ENCODE results near the gene BAIAP2L1. TPM values are rescaled to one million over a fixed set of nuclear protein-coding genes. Genes with fewer than 3 reads are reported as not detected.

Gene BAIAP2L1
- total RNA-seq, 1 donor from 2014 or later: 21.6 TPM

DNA sequence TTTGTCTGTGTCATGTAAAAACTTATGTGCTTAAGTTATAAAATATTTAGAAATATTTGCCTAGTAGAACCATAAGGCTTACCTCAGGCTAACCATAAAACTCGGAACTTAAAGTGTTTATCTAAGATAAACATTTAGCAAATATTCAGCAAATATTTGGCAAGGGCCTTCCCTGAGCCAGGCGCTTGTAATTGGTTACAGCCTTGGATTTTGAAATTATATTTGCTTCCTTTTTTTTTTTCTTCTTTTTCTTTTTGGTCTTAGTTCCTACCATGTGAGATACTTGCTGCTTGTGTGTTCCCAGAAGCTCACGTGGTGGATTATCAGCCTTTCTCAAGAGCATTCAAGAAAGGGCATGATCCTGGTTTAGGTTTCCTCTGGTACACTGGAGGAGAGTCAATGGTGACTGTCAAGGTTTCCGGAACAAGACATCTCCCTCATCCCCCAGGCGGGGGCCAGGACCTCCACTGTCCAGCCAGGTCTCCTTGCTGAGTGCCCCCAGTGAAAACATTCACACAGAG lies 124.6 kb downstream of the BAIAP2L1 start:
- TF ChIP-seq, protein P1, sequence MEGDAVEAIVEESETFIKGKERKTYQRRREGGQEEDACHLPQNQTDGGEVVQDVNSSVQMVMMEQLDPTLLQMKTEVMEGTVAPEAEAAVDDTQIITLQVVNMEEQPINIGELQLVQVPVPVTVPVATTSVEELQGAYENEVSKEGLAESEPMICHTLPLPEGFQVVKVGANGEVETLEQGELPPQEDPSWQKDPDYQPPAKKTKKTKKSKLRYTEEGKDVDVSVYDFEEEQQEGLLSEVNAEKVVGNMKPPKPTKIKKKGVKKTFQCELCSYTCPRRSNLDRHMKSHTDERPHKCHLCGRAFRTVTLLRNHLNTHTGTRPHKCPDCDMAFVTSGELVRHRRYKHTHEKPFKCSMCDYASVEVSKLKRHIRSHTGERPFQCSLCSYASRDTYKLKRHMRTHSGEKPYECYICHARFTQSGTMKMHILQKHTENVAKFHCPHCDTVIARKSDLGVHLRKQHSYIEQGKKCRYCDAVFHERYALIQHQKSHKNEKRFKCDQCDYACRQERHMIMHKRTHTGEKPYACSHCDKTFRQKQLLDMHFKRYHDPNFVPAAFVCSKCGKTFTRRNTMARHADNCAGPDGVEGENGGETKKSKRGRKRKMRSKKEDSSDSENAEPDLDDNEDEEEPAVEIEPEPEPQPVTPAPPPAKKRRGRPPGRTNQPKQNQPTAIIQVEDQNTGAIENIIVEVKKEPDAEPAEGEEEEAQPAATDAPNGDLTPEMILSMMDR (IDR thresholded peaks at IDR 0.05; ENCODE audit: insufficient read depth, low read depth, low read length): no peak
- no peak for TF ChIP-seq EZH2 (IDR thresholded peaks at IDR 0.05; ENCODE audit: insufficient read depth, low read length)
- H3K4me3 ChIP-seq (ENCODE audit: insufficient read depth, low read depth, low read length): no peak overlapping the region
- no peaks in the 10 kb centered on the region for H3K79me2 ChIP-seq (ENCODE audit: insufficient read depth, low read length)
- H2AFZ ChIP-seq (ENCODE audit: low read depth, low read length): no peak overlapping the region
- no peak overlapping the region for H3K27ac ChIP-seq (ENCODE audit: low read depth, low read length)
- no peaks in the 10 kb centered on the region for H3K9me3 ChIP-seq (ENCODE audit: insufficient read depth, low read depth, low read length)
- no peaks in the 10 kb centered on the region for H3K36me3 ChIP-seq (ENCODE audit: insufficient read depth, low read length)
- no peaks in the 10 kb centered on the region for H3K27me3 ChIP-seq (ENCODE audit: insufficient read depth, low read length)
- DNase-seq (ENCODE audit: low read depth): no peak
- Mint-ChIP-seq H3K4me1 (ENCODE audit: low read depth, unreplicated experiment) (no peaks in the 10 kb centered on the region), H3K4me3 (ENCODE audit: unreplicated experiment) (no peak overlapping the region), H3K9me3 (ENCODE audit: unreplicated experiment) (no peaks in the 10 kb centered on the region), H3K27me3 (ENCODE audit: low read depth, unreplicated experiment) (no peaks in the 10 kb centered on the region), H3K27ac (ENCODE audit: unreplicated experiment) (no peak overlapping the region), H3K36me3 (ENCODE audit: low read depth, unreplicated experiment) (no peaks in the 10 kb centered on the region)
- H4K20me1 ChIP-seq (ENCODE audit: insufficient read depth, low read length): no peaks in the 10 kb centered on the region
- no peak overlapping the region for H3K4me2 ChIP-seq (ENCODE audit: low read length)
- H3K4me1 ChIP-seq (ENCODE audit: insufficient read depth, low read length): peaks cover 6% of the 10 kb centered on the region
- no peak for FAIRE-seq
- H3K9ac ChIP-seq (ENCODE audit: low read length): no peak overlapping the region

DNA sequence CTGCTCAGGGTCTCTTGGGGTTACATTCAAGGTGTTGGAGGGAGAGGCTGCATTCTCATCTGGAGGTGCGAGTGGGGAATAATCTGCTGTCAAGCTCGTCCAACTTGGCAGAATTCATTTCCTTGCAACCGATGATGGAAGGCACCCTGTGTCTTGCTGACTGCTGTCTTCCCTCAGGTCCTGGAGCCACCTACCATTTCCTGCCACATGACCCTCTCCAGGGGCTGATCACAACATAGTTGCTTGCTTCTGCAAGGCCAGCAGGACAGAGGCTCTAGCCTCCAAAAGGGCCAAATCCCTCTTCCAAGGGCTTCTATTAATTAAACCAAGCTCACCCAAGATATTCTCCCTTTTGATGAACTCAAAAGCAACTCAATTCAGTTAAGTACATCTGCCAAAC lies 133.6 kb downstream of the BAIAP2L1 start:
- Histone ChIP-seq H3K4me2 (ENCODE audit: low read length) (no peak overlapping the region), H3K27me3 (ENCODE audit: insufficient read depth, low read length) (no peaks in the 10 kb centered on the region), H4K20me1 (ENCODE audit: insufficient read depth, low read length) (no peaks in the 10 kb centered on the region), H2AFZ (ENCODE audit: low read depth, low read length) (no peak overlapping the region), H3K4me3 (ENCODE audit: insufficient read depth, low read depth, low read length) (no peak overlapping the region), H3K27ac (ENCODE audit: low read depth, low read length) (no peak overlapping the region), H3K4me1 (ENCODE audit: insufficient read depth, low read length) (peaks cover 6% of the 10 kb centered on the region), H3K9ac (ENCODE audit: low read length) (no peak overlapping the region), H3K79me2 (ENCODE audit: insufficient read depth, low read length) (no peaks in the 10 kb centered on the region), H3K36me3 (ENCODE audit: insufficient read depth, low read length) (no peaks in the 10 kb centered on the region), H3K9me3 (ENCODE audit: insufficient read depth, low read depth, low read length) (peaks cover 3% of the 10 kb centered on the region)
- no peak for DNase-seq (ENCODE audit: low read depth)
- no peak for FAIRE-seq
- Mint-ChIP-seq H3K27ac (ENCODE audit: unreplicated experiment) (no peak overlapping the region), H3K36me3 (ENCODE audit: low read depth, unreplicated experiment) (no peaks in the 10 kb centered on the region), H3K4me3 (ENCODE audit: unreplicated experiment) (no peak overlapping the region), H3K27me3 (ENCODE audit: low read depth, unreplicated experiment) (no peaks in the 10 kb centered on the region), H3K9me3 (ENCODE audit: unreplicated experiment) (peaks cover 1% of the 10 kb centered on the region), H3K4me1 (ENCODE audit: low read depth, unreplicated experiment) (peaks cover 6% of the 10 kb centered on the region)
- TF ChIP-seq, protein P1 (IDR thresholded peaks at IDR 0.05; ENCODE audit: insufficient read depth, low read depth, low read length): no peak
- TF ChIP-seq EZH2 (IDR thresholded peaks at IDR 0.05; ENCODE audit: insufficient read depth, low read length): no peak

DNA sequence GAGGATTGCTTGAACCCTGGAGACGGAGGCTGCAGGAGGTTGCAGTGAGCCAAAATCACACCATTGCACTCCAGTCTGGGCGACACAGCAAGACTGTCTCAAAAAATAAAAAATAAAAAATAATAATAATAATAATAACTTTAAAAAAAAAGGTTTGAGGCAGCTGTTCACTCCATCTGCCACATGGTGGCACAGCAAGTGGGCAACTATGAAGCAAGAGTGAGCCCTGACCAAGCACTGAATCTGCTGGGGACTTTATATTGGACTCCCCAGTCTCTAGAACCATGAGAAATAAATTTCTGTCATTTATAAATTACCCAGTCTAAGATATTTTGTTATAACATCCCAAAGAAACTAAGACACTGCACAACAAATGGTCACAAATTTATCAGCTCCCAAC lies 134.1 kb downstream of the BAIAP2L1 start:
- H3K9ac ChIP-seq (ENCODE audit: low read length): no peak overlapping the region
- no peak overlapping the region for H3K4me3 ChIP-seq (ENCODE audit: insufficient read depth, low read depth, low read length)
- H3K27me3 Mint-ChIP-seq (ENCODE audit: low read depth, unreplicated experiment): no peaks in the 10 kb centered on the region
- no peak overlapping the region for H2AFZ ChIP-seq (ENCODE audit: low read depth, low read length)
- no peaks in the 10 kb centered on the region for H3K79me2 ChIP-seq (ENCODE audit: insufficient read depth, low read length)
- peaks cover 6% of the 10 kb centered on the region for H3K4me1 ChIP-seq (ENCODE audit: insufficient read depth, low read length)
- no peaks in the 10 kb centered on the region for H3K36me3 Mint-ChIP-seq (ENCODE audit: low read depth, unreplicated experiment)
- TF ChIP-seq EZH2 (IDR thresholded peaks at IDR 0.05; ENCODE audit: insufficient read depth, low read length): no peak
- TF ChIP-seq, protein P1 (IDR thresholded peaks at IDR 0.05; ENCODE audit: insufficient read depth, low read depth, low read length): peak; percentile 21
- no peaks in the 10 kb centered on the region for H4K20me1 ChIP-seq (ENCODE audit: insufficient read depth, low read length)
- no peak overlapping the region for H3K27ac ChIP-seq (ENCODE audit: low read depth, low read length)
- no peaks in the 10 kb centered on the region for H3K27me3 ChIP-seq (ENCODE audit: insufficient read depth, low read length)
- H3K4me3 Mint-ChIP-seq (ENCODE audit: unreplicated experiment): no peak overlapping the region
- peaks cover 3% of the 10 kb centered on the region for H3K9me3 ChIP-seq (ENCODE audit: insufficient read depth, low read depth, low read length)
- no peak overlapping the region for H3K4me2 ChIP-seq (ENCODE audit: low read length)
- H3K4me1 Mint-ChIP-seq (ENCODE audit: low read depth, unreplicated experiment): peaks cover 6% of the 10 kb centered on the region
- H3K9me3 Mint-ChIP-seq (ENCODE audit: unreplicated experiment): peaks cover 1% of the 10 kb centered on the region
- no peaks in the 10 kb centered on the region for H3K36me3 ChIP-seq (ENCODE audit: insufficient read depth, low read length)
- DNase-seq (ENCODE audit: low read depth) (no peak), FAIRE-seq (no peak)
- no peak overlapping the region for H3K27ac Mint-ChIP-seq (ENCODE audit: unreplicated experiment)
